Testis (tissue), 3 donors: ENCODE results near the gene PAPPA. TPM values are rescaled to one million over a fixed set of nuclear protein-coding genes. Genes with fewer than 3 reads are reported as not detected.

ENCODE experiments used
- DNase-seq: peaks from one replicate; pipeline ENCODE4 v3.0.0-alpha.2; 2019
- H3K27ac ChIP-seq, 2 donors: fragments of 200-600 bp; sonication (generic); one replicate each; pipeline ENCODE4 v1.5.1; 2019
- H3K27me3 ChIP-seq: fragments of 200-600 bp; sonication (generic); one replicate; pipeline ENCODE4 v1.5.1; 2019
- H3K36me3 ChIP-seq: fragments of 200-600 bp; sonication (generic); one replicate; pipeline ENCODE4 v1.5.1; 2017; ENCODE audit warnings: low read depth; ENCODE audit errors: missing control alignments
- H3K4me1 ChIP-seq: fragments of 200-600 bp; sonication (generic); one replicate; pipeline ENCODE4 v1.5.1; 2019
- H3K4me3 ChIP-seq, 2 donors: fragments of 200-600 bp; sonication (generic); one replicate each; pipeline ENCODE4 v1.5.1; 2017 to 2019
- H3K9me3 ChIP-seq: fragments of 200-600 bp; sonication (generic); one replicate; pipeline ENCODE4 v1.5.1; 2017
- POLR2A ChIP-seq: fragments of 450-650 bp; IDR thresholded peaks from one replicate; pipeline ENCODE4 v1.6.1; 2017; ENCODE audit warnings: antibody characterized with exemption, mild to moderate bottlenecking, moderate library complexity
- WGBS, 2 donors: methylation state at CpG; one replicate each; pipeline ENCODE4 v1.1.5; 2018; 5-methylcytosine and 5-hydroxymethylcytosine counted together
- intact Hi-C: fragments of 100-400 bp; cut with DNase I; formaldehyde crosslinking; loops from one replicate; pipeline ENCODE4 v1.15.1; 2023; ENCODE audit warnings: low total_unique reads
- polyA plus RNA-seq: library from polyadenylated mRNA; stranded (reverse); fragments of 350-450 nt; fragmentation: Illumina TruSeq; extraction: RNeasy Lipid Tissue Mini Kit (QIAGEN cat#74804); gene quantifications from one replicate; pipeline ENCODE4 v1.2.3, GENCODE V29; 2014; ENCODE audit warnings: low read depth, low replicate concordance; ENCODE audit not compliant: insufficient read depth
- total RNA-seq, 2 donors: library from RNA; depleted of rRNA; stranded (reverse); fragments of >200 nt; gene quantifications; one replicate each; pipeline ENCODE4 v1.2.3, GENCODE V29; 2016
- TF ChIP-seq, protein P1 (sequence below), 3 experiments: fragments of 450-650 bp in 2 of 3; fragments of 200-600 bp in 1 of 3; sonication (generic) in 1 of 3; IDR thresholded peaks; one replicate each; pipeline ENCODE4 v1.5.1; 2016 to 2019; ENCODE audit warnings: antibody characterized with exemption in 3 of 3, mild to moderate bottlenecking in 2 of 3, moderate library complexity in 1 of 3

Gene PAPPA
- total and polyA plus RNA-seq, 3 donors from 2014 or later = 1.9 to 5.1 (median 4.1) TPM

DNA sequence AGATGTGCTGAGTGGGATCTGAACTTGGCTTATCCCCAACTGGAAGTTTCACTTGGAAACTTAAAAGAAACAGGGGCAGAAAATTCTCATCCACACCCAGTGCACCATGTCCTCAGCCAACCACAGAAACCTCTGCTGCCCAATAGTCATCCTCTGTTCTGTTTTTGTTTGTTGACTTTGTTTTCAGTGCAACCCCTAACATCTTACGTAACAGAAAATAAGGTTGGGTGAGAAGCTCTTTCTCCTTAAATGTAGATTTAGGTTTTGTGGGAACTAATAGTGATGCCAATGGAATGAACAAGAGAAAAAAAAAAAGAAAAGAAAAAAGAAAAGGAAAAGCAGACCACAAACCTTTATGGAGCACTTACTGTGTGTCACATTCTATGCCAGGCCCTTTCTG lies 262.8 kb downstream of the PAPPA start:
- 48 to 67% methylated on average over 1 of the region's 1 CpG for WGBS, 2 donors
- H3K4me1 ChIP-seq = no peaks in the 10 kb centered on the region
- no peak overlapping the region for H3K27ac ChIP-seq
- H3K4me3 ChIP-seq = no peak overlapping the region
- intact Hi-C loops = no loop called here
- H3K36me3 ChIP-seq = no peaks in the 10 kb centered on the region
- no peak for DNase-seq
- TF ChIP-seq, protein P1, sequence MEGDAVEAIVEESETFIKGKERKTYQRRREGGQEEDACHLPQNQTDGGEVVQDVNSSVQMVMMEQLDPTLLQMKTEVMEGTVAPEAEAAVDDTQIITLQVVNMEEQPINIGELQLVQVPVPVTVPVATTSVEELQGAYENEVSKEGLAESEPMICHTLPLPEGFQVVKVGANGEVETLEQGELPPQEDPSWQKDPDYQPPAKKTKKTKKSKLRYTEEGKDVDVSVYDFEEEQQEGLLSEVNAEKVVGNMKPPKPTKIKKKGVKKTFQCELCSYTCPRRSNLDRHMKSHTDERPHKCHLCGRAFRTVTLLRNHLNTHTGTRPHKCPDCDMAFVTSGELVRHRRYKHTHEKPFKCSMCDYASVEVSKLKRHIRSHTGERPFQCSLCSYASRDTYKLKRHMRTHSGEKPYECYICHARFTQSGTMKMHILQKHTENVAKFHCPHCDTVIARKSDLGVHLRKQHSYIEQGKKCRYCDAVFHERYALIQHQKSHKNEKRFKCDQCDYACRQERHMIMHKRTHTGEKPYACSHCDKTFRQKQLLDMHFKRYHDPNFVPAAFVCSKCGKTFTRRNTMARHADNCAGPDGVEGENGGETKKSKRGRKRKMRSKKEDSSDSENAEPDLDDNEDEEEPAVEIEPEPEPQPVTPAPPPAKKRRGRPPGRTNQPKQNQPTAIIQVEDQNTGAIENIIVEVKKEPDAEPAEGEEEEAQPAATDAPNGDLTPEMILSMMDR (IDR thresholded peaks at IDR 0.05) = no peak
- no peak for TF ChIP-seq POLR2A
- H3K9me3 ChIP-seq = no peaks in the 10 kb centered on the region
- H3K27me3 ChIP-seq = no peaks in the 10 kb centered on the region

DNA sequence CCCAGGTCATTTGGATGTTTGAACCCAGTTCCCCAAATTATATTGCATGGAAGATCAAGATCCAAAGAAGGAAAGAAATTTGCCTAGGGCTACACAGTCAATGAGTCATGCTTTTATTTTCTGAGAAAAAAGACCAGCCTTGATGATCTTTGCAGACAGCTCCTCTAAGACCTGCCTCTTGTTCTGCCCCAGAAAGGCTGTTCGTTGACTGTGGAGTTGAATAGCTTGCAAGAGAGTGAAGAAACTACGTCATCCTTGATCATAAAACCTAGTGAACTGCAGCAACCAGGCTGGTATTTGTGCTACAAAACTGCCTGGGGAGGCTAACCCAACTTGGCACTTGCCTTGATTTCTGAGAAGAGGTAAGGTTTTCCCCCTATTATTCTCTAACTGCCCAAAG lies 263.9 kb downstream of the PAPPA start:
- intact Hi-C loops = no loop called here
- DNase-seq = no peak
- 91 to 93% methylated on average over 2 of the region's 2 CpGs for WGBS, 2 donors
- no peak overlapping the region for H3K27ac ChIP-seq
- H3K27me3 ChIP-seq = no peaks in the 10 kb centered on the region
- H3K36me3 ChIP-seq = no peaks in the 10 kb centered on the region
- H3K9me3 ChIP-seq = no peaks in the 10 kb centered on the region
- H3K4me3 ChIP-seq = no peak overlapping the region
- H3K4me1 ChIP-seq = no peaks in the 10 kb centered on the region
- no peak for TF ChIP-seq POLR2A

DNA sequence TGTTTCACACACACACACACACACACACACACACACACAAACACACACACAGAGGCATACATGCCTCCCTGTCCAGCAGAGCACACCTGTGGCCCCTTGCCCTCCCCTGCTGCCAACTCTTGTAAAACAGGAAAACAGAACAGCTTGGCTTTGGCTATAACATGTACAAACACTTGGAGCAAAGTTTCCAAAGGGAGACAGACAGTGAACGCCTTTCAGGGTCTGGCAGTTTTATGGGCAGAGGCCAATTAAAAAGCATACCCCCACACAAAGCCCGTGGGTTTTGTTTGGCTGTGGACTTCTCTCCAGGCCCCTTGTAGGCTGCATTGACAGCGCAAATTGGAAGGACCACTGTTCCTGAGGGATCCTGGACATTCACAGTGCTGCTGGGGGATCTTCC lies 265.6 kb downstream of the PAPPA start:
- H3K27ac ChIP-seq = no peak overlapping the region
- no peaks in the 10 kb centered on the region for H3K36me3 ChIP-seq
- H3K27me3 ChIP-seq = no peaks in the 10 kb centered on the region
- 58 to 73% methylated on average over 3 of the region's 3 CpGs for WGBS, 2 donors
- H3K4me1 ChIP-seq = no peaks in the 10 kb centered on the region
- no peak for DNase-seq
- H3K9me3 ChIP-seq = no peaks in the 10 kb centered on the region
- TF ChIP-seq, protein P1 (IDR thresholded peaks at IDR 0.05) = no peak
- TF ChIP-seq POLR2A = no peak
- intact Hi-C loops = no loop called here
- H3K4me3 ChIP-seq = no peak overlapping the region

DNA sequence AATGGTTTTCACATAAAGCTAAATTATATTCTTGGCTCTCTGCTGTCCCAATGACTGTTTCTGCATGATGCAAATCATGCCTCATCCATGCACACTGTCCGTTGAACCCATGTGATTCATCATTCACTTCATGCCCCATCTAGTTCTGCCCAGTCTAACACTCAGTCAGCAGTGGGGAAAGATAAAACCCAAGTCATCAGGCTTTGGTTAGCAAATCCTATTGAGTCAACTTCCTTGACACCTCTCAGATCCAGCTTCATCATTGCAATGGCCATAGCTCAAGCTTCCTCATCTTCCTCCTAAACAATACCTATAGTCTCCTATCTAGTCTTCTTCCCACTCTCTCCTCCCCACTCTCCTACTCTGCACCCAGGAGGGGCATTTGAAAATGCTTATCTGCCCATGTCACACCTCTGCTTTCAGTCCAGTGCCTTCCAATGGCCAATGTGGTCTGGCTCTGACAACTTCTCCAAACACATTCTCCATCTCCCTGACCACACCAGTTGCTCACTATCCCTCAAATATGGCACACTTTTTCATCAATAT lies 267.5 kb downstream of the PAPPA start:
- H3K4me3 ChIP-seq = no peak overlapping the region
- DNase-seq = no peak
- H3K4me1 ChIP-seq = no peaks in the 10 kb centered on the region
- no peaks in the 10 kb centered on the region for H3K27me3 ChIP-seq
- intact Hi-C loops = no loop called here
- no peak overlapping the region for H3K27ac ChIP-seq
- H3K9me3 ChIP-seq = no peaks in the 10 kb centered on the region
- TF ChIP-seq, protein P1 (IDR thresholded peaks at IDR 0.05) = no peak
- TF ChIP-seq POLR2A = no peak
- 94 to 97% methylated on average over 1 of the region's 1 CpG for WGBS, 2 donors
- H3K36me3 ChIP-seq = no peaks in the 10 kb centered on the region

DNA sequence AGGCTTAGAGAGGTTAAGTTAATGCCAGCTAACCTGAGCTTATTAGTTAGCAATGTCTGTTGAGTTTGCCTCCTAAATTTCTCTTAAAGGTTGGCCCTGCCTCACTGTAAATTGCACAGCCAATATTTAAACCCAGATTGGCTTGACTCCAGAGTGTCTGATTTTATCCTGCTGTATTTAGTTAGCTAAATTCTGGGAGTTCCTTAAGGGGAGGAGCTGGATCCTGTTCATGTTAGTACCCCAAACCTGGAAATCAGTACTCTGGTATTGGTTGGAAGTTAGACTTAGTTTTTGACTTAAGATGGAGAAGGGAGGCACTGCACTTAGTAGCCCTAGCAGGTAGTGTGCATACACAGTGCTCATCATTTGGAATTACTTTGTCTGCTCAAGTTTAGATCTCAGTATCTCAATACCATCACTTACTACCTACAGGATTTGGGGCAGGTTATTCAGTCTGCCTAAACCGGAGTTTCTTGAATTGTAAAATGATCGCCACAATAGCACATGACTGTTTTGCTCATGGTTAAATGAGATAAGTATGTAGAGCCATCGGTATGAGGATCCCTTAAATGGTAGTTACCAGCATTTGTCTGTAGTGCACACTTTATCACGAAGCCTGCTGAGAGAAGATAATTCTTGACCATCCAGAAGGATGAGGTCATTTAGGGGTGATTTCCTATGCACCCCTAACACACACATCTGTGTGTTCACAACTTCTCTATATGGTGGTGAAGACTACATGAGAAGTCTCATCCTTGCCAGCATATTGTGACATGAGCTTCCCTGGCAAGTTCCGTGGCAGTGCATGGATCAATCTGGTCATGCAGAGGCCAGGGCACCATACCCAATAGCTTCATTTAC lies 268.8 kb downstream of the PAPPA start:
- TF ChIP-seq POLR2A = no peak
- TF ChIP-seq, protein P1 (IDR thresholded peaks at IDR 0.05) = no peak
- H3K9me3 ChIP-seq = no peaks in the 10 kb centered on the region
- 93 to 97% methylated on average over 5 of the region's 5 CpGs for WGBS, 2 donors
- no peak overlapping the region for H3K27ac ChIP-seq
- H3K4me1 ChIP-seq = no peaks in the 10 kb centered on the region
- H3K27me3 ChIP-seq = no peaks in the 10 kb centered on the region
- intact Hi-C loops = no loop called here
- DNase-seq = no peak
- H3K36me3 ChIP-seq = no peaks in the 10 kb centered on the region
- no peak overlapping the region for H3K4me3 ChIP-seq
